ENCODE data around the gene EIF2B4.
A peak's percentile ranks its signal among the peaks of the same experiment; 100 is the strongest.
"Not testable (repeated sequence)": the region's sequence is repeated elsewhere in the genome, so short reads cannot be mapped to it uniquely, and the experiment has no call there.

EIF2B4 gene

DNA sequence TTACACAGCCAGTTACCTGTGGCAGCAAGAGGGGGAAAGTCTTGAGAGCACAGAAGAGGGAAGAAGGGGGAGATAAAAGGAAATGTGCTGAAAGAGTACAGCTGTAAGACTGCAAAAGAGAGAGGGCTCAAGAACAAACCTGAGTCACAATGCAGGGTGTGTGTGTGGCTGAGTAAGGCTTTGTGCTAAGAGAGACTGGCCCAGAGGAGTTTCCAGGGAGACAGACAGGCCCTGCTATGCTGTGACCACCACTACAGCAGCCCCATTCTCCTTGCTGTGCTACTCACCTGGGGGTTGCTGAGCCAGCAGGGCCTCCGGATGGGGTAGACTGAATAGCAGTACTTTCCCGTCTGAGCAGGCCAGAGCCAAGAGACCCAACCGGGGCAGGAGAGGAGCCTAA, 34.8 kb downstream of the EIF2B4 start:
- DNase-seq = no peak

DNA sequence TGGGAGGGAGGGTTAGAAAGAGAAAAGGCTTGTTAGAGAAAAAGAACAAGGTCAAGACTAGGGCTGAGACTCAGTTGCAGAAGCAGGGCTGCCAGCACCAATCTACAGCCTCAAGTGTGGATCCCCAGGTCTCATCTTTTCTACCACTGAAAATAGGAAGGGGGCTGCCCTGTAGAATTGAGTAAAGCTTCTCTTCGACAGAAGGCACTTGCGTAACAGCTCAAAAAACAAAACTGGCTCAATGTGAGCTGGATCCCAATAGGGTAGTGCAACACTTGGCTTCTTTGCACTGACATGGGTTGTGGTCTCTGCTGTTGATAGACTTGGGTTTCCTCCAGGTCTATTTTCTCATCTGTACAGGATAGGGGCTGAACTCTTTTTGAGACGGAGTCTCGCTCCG, 45.4 kb downstream of the EIF2B4 start:
- no peak for DNase-seq

DNA sequence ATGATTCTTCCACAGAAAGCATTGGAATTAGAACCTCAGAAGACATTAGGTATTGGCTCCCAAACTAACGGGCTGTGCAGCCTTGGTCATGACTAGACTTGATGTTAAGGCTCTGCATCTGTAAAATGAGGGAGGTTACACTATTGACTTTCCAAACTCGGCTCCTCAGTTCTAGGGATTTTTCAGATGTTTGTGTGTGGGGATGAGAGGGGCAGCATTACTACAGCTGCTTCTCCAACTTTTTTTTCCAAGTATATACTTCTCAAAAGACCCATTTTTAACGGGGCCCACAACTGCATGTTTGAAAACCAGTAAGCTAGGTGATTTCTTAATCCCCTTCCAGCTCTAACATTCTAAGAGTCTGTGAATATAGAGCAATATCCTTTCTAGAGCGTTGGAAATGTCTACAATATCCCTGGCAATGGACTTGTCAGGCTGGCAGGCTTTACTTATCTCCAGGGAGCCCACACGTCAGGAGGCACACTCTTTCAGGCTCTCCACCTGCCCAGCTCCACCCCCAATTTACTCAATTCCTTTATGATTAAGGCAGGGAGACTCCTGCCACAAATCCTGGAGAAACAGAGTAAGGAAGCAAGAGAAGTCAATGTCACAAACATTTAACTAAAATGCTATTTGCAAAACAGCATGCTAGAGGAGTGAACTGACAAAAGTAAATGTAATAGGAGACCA, 46.4 kb downstream of the EIF2B4 start:
- no peak for DNase-seq

DNA sequence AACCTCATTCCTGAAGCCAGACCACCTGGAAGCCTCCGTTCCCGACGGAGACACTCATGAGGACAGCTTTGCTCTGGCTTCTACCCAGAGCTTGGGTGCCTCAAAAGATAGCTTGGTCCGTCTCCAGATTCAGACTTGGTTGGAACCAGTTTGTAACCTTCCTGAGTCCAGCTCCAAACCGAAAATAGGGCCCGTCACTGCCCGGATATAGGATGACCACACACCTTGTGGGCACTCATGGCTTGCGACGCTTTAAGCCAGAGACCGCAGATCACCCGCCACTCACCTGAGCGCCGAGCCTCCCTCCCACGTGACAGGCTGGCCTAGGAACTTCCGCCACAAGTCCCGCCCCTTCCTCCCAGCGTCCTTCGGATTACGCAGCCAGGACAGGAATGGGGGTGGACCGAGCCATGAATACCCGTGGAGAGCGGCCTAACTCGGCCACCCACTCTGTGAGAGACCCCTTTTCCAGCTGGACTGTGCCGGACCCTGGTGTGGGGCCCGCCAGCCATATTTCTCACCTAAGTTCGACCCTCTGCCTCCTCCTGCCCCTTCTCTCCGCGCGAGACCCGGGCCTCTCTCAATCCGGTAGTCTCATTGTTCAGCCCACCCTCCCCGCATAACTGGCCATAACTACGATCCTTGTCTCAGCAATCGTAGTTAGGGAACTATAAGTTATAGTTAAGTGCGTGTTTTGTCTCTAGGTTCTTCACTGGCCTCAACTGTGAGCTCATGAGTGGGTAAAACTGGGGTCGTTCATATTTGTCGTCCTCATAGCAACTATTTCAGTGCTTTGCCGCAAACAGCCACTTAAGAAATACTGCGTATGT, 47.2 kb downstream of the EIF2B4 start, which contains the start of gene MPV17:
Gene MPV17, minus strand, starts transcription at position 332 of the 830 bp plus-strand sequence. CDS start 580 bp downstream, outside the sequence.
- peak; percentile 93 for DNase-seq

DNA sequence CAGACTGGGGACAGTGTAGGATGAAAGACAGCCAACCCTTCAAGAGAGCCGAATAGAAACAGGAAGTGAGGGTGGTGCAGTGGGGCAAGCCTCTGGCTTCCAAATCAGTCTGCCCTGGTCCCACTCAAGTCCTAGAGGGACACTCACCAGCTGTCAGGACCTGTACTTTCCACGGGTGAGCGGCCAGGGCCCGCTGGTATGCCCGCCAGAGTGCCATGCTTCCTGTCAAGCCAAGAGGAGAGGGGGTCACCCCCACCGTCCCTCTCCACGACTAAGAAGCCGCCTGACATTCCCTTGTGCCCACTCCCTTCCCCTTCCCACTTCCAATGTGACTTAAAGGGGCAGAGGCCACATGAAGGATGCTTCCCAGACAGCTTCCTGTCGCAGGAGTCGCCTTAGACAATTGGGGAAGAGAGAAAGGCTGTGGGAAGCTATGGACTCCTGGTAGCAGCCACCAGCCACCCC, 47.8 kb downstream of the EIF2B4 start:
- no peak for DNase-seq

DNA sequence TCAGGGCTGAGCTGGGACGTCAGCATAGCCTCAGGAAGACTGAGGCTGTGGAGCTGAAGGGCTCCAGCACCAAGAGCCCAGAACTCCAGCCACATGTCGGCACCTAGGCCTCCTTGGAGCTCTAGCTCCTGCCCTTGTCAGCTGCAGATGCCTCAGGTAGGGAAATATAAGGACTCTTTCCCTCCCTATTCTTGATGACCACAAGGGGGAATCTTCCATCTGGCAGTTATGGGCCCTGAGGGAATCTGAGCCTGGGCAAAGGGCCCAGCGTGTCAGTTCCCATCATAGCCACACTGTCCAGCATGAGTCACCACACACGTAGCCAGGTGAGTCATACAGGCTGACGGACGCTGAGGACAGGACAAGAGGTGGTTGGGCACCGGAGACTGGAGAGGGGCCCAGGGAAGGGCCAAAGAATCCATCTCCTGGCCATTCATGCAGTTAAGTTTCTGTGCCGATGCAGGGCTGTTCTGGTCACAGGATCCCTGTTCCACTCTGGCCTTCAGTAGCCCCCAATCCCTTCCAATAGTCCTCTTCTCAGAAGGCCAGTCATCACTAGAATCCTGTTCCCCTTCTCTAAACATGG, 49.1 kb downstream of the EIF2B4 start:
- no peak for DNase-seq

DNA sequence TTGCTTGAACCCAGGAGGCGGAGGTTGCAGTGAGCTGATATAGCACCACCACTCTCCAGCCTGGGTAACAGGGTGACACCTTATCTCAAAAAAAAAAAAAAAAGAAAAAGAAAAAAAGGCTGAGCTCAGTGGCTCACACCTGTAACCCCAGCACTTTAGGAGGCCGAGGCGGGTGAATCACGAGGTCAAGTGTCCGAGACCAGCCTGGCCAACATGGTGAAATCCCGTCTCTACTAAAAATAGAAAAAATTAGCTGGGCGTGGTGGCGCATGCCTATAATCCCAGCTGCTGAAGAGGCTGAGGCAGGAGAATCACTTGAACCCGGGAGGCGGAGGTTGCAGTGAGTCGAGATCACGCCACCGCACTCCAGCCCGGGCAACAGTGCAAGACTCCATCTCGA, 50.3 kb downstream of the EIF2B4 start:
- DNase-seq = not testable (repeated sequence)

DNA sequence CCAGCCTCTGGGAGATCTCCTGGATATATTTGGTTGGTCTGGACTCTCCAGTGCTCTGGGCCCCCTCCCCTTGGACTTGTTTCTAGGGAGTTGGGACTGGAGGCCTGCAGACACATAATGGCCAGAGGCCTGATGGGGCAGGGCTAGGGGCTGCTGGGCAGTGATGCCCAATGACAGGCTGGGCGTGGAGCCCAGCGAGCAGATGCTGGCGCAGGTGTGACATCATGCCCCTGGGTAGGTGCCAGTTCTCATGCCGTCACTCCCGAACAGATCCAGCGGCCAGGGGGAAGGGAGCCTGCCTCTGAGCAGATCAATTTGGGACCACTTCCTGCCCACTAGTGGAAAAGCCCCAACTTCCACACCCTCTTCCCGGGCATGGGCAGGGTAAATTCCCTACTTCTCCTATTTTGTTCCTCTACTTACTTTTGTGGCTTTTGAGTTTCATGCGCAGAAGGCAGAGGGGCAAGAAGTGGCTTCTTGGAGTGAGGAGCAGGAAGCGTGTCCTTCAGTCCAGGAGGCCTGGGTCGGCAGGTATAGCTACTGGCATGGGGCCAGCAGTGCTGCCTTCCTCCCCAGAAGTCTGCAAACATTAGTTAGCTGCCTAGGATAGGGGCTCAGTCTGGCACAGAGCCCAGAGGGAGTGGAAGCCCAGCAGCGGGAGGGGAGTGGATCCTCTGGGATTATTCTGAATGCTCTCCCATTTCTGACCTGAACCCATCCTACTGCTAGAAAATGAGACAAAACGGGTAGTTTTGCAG, 53.3 kb downstream of the EIF2B4 start:
- no peak for DNase-seq

DNA sequence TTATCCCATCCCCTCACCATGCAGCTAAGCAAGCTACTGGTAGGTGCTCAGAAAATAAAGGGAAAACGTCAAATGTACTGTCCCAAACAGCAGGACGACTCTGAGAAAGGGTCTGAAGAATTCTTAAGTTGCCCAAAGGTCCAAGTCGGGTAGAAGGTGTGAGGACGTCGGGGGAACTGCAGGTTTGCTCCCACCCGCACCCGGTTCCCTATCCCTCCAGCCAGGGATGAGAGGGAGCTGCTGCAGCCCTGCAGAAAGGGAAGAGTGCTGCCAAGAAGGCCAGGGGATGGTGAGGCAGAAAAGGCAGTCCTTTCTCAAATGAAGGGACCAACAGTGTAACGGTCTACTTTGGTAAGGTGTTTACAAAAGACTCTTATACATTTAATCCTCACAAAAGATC, 55.0 kb downstream of the EIF2B4 start:
- no peak for DNase-seq

DNA sequence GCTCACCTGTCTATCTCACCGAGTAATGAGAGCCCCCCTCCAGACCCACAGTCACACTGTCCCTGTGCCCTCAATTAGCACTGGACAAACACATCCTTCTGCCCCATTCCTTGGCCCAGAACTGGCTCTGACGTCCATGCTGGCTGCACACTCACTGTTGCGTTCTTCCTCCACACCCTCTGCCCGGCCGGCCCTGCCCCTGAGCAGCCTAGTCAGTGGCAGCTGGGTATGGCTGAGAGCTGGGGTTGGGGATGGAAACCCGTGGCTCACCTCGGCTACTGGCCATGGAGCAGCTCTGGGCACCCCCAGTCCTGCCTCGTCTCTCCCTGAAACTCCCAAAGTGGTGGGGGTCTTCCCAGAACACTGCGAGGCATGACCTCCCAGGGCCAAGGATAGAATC, 55.4 kb downstream of the EIF2B4 start:
- DNase-seq = no peak

All from activated CD4-positive, alpha-beta T cell treated with anti-CD3 and anti-CD28 coated beads for 48 hours (primary cell).